Mammary epithelial cell (primary cell): Measurements from ENCODE around the gene FOXS1.

Experiments used
- EZH2 ChIP-seq: IDR thresholded peaks from 2 replicates; pipeline ENCODE4 v1.6.1; 2012; ENCODE audit warnings: low read length, inconsistent platforms, borderline replicate concordance
- TF ChIP-seq, protein P1 (sequence below), 2 donors: IDR thresholded peaks in 1 of 2; conservative IDR thresholded peaks in 1 of 2; 2 replicates each; pipeline ENCODE4 v1.5.1; 2011 to 2012; ENCODE audit warnings: inconsistent platforms in 2 of 2, low read length in 2 of 2, mild to moderate bottlenecking in 2 of 2, control low read depth in 1 of 2, low read depth in 1 of 2; ENCODE audit not compliant: insufficient read depth in 1 of 2; ENCODE audit errors: extremely low read depth in 1 of 2

DNA sequence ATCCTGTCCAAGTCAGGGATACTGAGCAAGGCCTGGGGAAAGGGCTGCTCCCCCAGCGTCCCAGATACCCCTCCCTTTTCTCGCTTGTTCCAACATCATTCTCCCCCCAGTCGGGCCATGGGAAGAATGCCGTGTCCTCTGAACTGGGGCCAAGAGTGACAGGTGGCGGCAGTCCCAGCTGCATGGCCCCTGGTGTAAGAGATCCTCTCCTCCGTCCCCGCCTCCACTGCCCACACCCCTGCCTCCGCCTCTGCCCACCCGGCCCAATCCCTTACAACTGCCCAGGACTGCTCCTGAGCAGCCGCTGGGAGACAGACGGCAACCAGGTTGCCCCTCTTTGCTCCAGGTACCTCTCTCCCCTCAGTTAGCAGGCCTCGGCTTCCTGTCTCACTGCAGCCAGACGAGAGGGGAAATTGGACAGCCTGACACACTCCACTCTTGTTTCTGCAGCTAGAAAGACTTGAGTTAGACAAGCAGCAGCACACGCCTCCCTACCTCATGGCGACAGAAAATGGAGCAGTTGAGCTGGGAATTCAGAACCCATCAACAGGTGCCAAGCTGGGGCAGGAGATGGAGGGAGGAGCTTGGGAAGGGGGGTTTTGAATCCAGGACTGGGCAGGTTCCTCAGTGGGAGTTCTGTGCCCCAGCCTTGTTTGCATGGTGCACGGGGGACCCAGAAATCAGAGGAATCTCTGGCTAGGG lies 26.2 kb downstream of the FOXS1 start, which contains the start of gene MYLK2:
- TF ChIP-seq EZH2, result no peak
- TF ChIP-seq, protein P1, sequence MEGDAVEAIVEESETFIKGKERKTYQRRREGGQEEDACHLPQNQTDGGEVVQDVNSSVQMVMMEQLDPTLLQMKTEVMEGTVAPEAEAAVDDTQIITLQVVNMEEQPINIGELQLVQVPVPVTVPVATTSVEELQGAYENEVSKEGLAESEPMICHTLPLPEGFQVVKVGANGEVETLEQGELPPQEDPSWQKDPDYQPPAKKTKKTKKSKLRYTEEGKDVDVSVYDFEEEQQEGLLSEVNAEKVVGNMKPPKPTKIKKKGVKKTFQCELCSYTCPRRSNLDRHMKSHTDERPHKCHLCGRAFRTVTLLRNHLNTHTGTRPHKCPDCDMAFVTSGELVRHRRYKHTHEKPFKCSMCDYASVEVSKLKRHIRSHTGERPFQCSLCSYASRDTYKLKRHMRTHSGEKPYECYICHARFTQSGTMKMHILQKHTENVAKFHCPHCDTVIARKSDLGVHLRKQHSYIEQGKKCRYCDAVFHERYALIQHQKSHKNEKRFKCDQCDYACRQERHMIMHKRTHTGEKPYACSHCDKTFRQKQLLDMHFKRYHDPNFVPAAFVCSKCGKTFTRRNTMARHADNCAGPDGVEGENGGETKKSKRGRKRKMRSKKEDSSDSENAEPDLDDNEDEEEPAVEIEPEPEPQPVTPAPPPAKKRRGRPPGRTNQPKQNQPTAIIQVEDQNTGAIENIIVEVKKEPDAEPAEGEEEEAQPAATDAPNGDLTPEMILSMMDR (conservative IDR thresholded peaks at IDR 0.05 in 1 of 2, IDR thresholded peaks at IDR 0.05 in 1 of 2; ENCODE audit: extremely low read depth in 1 of 2, insufficient read depth in 1 of 2, low read depth in 1 of 2, low read length in 2 of 2), result no peak
